ENCODE data around the gene TMED9.

Gene TMED9

GRCh38 chr5:177595026-177595585 lies 3.1 kb downstream of the TMED9 start:
- Mint-ChIP-seq H3K27ac (no peak overlapping the region), H3K4me3 (no peak overlapping the region), H3K4me1 (ENCODE audit: low read depth) (peaks cover 48% of the 10 kb centered on the region), H3K9me3 (no peaks in the 10 kb centered on the region), H3K27me3 (peaks cover 7% of the 10 kb centered on the region), H3K36me3 (ENCODE audit: low read depth) (peaks cover 53% of the 10 kb centered on the region)
- intact Hi-C loops (cut with micrococcal nuclease), result loop anchor here (5.0 kb wide), 1 partner anchor 43 kb away; the partner anchor contains the start of gene FAM193B

GRCh38 chr5:177595991-177596774 lies 4.2 kb downstream of the TMED9 start:
- Mint-ChIP-seq H3K9me3 (no peaks in the 10 kb centered on the region), H3K27me3 (no peaks in the 10 kb centered on the region), H3K4me3 (no peak overlapping the region), H3K4me1 (ENCODE audit: low read depth) (peaks cover 58% of the 10 kb centered on the region), H3K36me3 (ENCODE audit: low read depth) (peaks cover 60% of the 10 kb centered on the region), H3K27ac (no peak overlapping the region)
- intact Hi-C loops (cut with micrococcal nuclease), result loop anchor here (5.0 kb wide), 1 partner anchor 44 kb away; the partner anchor contains the start of gene FAM193B

GRCh38 chr5:177596775-177597238 lies 4.8 kb downstream of the TMED9 start:
- Mint-ChIP-seq H3K4me1 (ENCODE audit: low read depth) (peaks cover 58% of the 10 kb centered on the region), H3K36me3 (ENCODE audit: low read depth) (peaks cover 60% of the 10 kb centered on the region), H3K9me3 (no peaks in the 10 kb centered on the region), H3K27me3 (no peaks in the 10 kb centered on the region), H3K27ac (no peak overlapping the region), H3K4me3 (no peak overlapping the region)
- intact Hi-C loops (cut with micrococcal nuclease), result loop anchor here (5.0 kb wide), 1 partner anchor 45 kb away; the partner anchor contains the start of gene FAM193B

GRCh38 chr5:177598477-177598876 lies 6.5 kb downstream of the TMED9 start:
- intact Hi-C loops (cut with micrococcal nuclease), result loop anchor here (5.0 kb wide), 1 partner anchor 46 kb away; the partner anchor contains the start of gene FAM193B
- H3K27ac Mint-ChIP-seq, result no peak overlapping the region

GRCh38 chr5:177599731-177600507 lies 7.9 kb downstream of the TMED9 start, which contains the start of gene B4GALT7:
Gene B4GALT7, plus strand, starts transcription at chr5:177600132. Its CDS starts 79 bp downstream, at chr5:177600211.
- H3K4me3 Mint-ChIP-seq, result peak within 1 kb of the TSS; percentile 92
- peak within 1 kb of the TSS; percentile 84 for H3K27ac Mint-ChIP-seq
- peaks cover 46% of the 10 kb centered on the region for H3K36me3 Mint-ChIP-seq (ENCODE audit: low read depth)
- peaks cover 47% of the 10 kb centered on the region for H3K4me1 Mint-ChIP-seq (ENCODE audit: low read depth)
- no peaks in the 10 kb centered on the region for H3K27me3 Mint-ChIP-seq
- intact Hi-C loops (cut with micrococcal nuclease), result loop anchor here (5.0 kb wide), 1 partner anchor 48 kb away; the partner anchor contains the start of gene FAM193B
- no peaks in the 10 kb centered on the region for H3K9me3 Mint-ChIP-seq

More at GRCh38 chr5:177598477-177598876, 6.5 kb downstream of the TMED9 start:
- Mint-ChIP-seq H3K4me3 (no peak overlapping the region), H3K36me3 (ENCODE audit: low read depth) (peaks cover 46% of the 10 kb centered on the region), H3K4me1 (ENCODE audit: low read depth) (peaks cover 57% of the 10 kb centered on the region), H3K27me3 (no peaks in the 10 kb centered on the region), H3K9me3 (no peaks in the 10 kb centered on the region)

GRCh38 chr5:177600508-177601018 lies 8.6 kb downstream of the TMED9 start:
- H3K27me3 Mint-ChIP-seq, result no peaks in the 10 kb centered on the region
- H3K4me3 Mint-ChIP-seq, result peak overlapping the region; percentile 92
- peaks cover 40% of the 10 kb centered on the region for H3K4me1 Mint-ChIP-seq (ENCODE audit: low read depth)
- intact Hi-C loops (cut with micrococcal nuclease), result no loop called here
- no peaks in the 10 kb centered on the region for H3K9me3 Mint-ChIP-seq
- peak overlapping the region; percentile 84 for H3K27ac Mint-ChIP-seq
- H3K36me3 Mint-ChIP-seq (ENCODE audit: low read depth), result peaks cover 46% of the 10 kb centered on the region

- intact Hi-C loops (cut with micrococcal nuclease), result no loop called here
- peaks cover 36% of the 10 kb centered on the region for H3K4me1 Mint-ChIP-seq (ENCODE audit: low read depth)
- peaks cover 46% of the 10 kb centered on the region for H3K36me3 Mint-ChIP-seq (ENCODE audit: low read depth)
Observed at GRCh38 chr5:177601126-177601525, 9.1 kb downstream of the TMED9 start.

GRCh38 chr5:177601577-177602457 lies 9.8 kb downstream of the TMED9 start:
- Mint-ChIP-seq H3K4me3 (no peak overlapping the region), H3K27ac (no peak overlapping the region), H3K9me3 (no peaks in the 10 kb centered on the region), H3K4me1 (ENCODE audit: low read depth) (peaks cover 34% of the 10 kb centered on the region), H3K36me3 (ENCODE audit: low read depth) (peaks cover 46% of the 10 kb centered on the region), H3K27me3 (no peaks in the 10 kb centered on the region)
- intact Hi-C loops (cut with micrococcal nuclease), result no loop called here

More at GRCh38 chr5:177601126-177601525, 9.1 kb downstream of the TMED9 start:
- peak overlapping the region; percentile 84 for H3K27ac Mint-ChIP-seq
- no peaks in the 10 kb centered on the region for H3K9me3 Mint-ChIP-seq
- H3K27me3 Mint-ChIP-seq, result no peaks in the 10 kb centered on the region
- H3K4me3 Mint-ChIP-seq, result no peak overlapping the region

- Mint-ChIP-seq H3K4me3 (no peak overlapping the region), H3K27ac (no peak overlapping the region), H3K27me3 (no peaks in the 10 kb centered on the region), H3K4me1 (ENCODE audit: low read depth) (peaks cover 38% of the 10 kb centered on the region), H3K36me3 (ENCODE audit: low read depth) (peaks cover 45% of the 10 kb centered on the region), H3K9me3 (no peaks in the 10 kb centered on the region)
- intact Hi-C loops (cut with micrococcal nuclease), result no loop called here
Observed at GRCh38 chr5:177602458-177602830, 10.4 kb downstream of the TMED9 start.

- Mint-ChIP-seq H3K9me3 (no peaks in the 10 kb centered on the region), H3K36me3 (ENCODE audit: low read depth) (peaks cover 53% of the 10 kb centered on the region), H3K4me1 (ENCODE audit: low read depth) (peaks cover 34% of the 10 kb centered on the region), H3K4me3 (no peak overlapping the region), H3K27ac (no peak overlapping the region), H3K27me3 (no peaks in the 10 kb centered on the region)
- intact Hi-C loops (cut with micrococcal nuclease), result no loop called here
Observed at GRCh38 chr5:177603631-177604030, 11.6 kb downstream of the TMED9 start.

GRCh38 chr5:177604116-177604521 lies 12.1 kb downstream of the TMED9 start:
- Mint-ChIP-seq H3K9me3 (no peaks in the 10 kb centered on the region), H3K27ac (no peak overlapping the region), H3K4me3 (no peak overlapping the region), H3K36me3 (ENCODE audit: low read depth) (peaks cover 58% of the 10 kb centered on the region), H3K27me3 (no peaks in the 10 kb centered on the region), H3K4me1 (ENCODE audit: low read depth) (peaks cover 32% of the 10 kb centered on the region)
- intact Hi-C loops (cut with micrococcal nuclease), result no loop called here

- H3K9me3 Mint-ChIP-seq, result no peaks in the 10 kb centered on the region
- intact Hi-C loops (cut with micrococcal nuclease), result loop anchor here (5.0 kb wide), 1 partner anchor 458 kb away; no protein-coding TSS in a partner anchor
- peaks cover 58% of the 10 kb centered on the region for H3K36me3 Mint-ChIP-seq (ENCODE audit: low read depth)
- H3K27ac Mint-ChIP-seq, result no peak overlapping the region
- peaks cover 30% of the 10 kb centered on the region for H3K4me1 Mint-ChIP-seq (ENCODE audit: low read depth)
- H3K27me3 Mint-ChIP-seq, result no peaks in the 10 kb centered on the region
- no peak overlapping the region for H3K4me3 Mint-ChIP-seq
Observed at GRCh38 chr5:177604656-177605055, 12.7 kb downstream of the TMED9 start.
